SW480 (cell line): ENCODE measurements around the gene TXNRD1.
"Not testable (repeated sequence)": the region's sequence is repeated elsewhere in the genome, so short reads cannot be mapped to it uniquely, and the experiment has no call there.

Source experiments
- DNase-seq: peaks from one replicate; pipeline ENCODE4 v3.0.0-alpha.2; 2016; ENCODE audit warnings: low spot score

TXNRD1 gene

GRCh38 chr12:104305349-104305748 lies 89.8 kb downstream of the TXNRD1 start:
- DNase-seq: no peak

DNA sequence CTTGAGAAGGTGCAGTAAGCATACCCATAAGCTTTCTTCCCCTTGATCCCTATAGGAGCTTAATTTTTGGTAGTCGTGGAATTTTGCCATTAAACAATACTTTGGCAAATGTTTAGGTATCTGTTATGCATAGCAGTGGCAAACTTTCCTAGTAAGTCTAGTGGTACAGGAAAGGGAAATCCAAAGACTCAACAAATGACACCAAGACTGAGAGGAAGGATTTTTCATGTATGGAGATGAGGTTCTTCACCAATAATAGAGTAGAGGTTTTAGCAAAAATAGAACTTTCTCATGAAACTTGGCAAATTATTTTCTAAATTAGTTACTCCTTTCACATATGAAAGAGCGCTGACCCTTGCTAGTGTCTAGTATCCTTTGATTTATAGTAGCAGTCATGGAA lies 90.8 kb downstream of the TXNRD1 start:
- no peak for DNase-seq

- DNase-seq: no peak
Observed at GRCh38 chr12:104306943-104307654, 91.5 kb downstream of the TXNRD1 start.

- DNase-seq: no peak
Observed at GRCh38 chr12:104307655-104308000, 92.0 kb downstream of the TXNRD1 start.

DNA sequence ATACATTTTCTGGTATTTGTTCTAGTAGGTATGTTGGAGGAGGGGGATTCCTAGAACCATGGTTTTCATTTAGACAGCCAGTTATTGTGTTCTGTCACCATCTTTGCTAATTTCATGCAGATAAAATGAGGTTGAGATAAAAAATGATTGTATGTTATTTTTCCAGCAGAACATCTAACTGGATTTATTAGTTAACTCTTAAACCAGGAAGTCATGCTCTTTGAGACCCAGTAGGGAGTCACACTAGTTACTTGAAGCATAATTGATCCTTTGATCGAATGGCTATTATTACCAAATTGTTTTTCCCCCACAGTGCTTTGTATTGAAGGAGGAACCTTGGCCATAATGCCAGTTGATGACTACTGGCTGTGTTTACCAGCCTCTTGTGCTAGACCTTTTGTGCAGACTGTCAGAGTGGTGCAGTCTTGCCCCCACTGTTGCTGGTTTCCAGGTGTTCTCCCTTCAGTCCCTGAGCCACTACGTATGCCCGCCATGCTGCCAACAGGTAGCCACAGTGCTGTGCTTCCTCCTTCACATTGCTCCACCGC lies 93.9 kb downstream of the TXNRD1 start:
- DNase-seq: no peak

DNA sequence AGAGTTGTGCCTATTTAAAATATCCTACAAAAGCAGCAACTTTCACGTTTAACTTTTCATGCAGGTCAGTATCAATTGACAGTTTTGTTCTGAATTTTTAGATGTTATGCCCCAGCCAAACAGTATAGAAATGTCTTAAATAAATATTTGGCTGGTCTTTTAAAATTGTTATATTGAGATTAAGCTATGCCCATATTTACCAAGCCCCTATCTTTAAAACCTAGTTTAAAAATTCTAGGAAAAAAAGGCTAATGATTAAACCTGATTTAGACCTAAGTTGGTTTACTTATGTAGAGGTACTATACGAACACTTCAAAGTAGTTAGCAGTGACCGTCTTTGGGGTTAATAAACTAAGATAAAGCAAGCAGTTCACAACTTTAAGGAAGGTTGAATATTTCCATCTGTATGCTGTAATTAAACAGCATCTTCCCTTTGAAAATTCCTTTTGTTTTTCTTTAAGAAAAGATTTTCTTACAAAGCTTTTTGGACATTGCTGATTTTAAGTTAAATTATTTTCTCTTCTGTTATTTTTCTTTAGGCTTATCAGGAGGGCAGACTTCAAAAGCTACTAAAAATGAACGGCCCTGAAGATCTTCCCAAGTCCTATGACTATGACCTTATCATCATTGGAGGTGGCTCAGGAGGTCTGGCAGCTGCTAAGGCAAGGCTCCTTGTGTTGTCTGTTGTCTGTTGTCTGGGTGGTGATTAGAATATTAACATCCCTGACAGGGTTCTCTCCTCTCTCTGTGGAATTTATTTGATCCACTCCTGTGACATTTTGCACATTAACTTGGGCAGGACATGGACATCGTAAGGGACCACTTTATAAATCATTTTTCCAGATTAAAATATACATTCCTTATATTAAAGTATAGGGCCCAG lies 95.4 kb downstream of the TXNRD1 start:
- no peak for DNase-seq

DNA sequence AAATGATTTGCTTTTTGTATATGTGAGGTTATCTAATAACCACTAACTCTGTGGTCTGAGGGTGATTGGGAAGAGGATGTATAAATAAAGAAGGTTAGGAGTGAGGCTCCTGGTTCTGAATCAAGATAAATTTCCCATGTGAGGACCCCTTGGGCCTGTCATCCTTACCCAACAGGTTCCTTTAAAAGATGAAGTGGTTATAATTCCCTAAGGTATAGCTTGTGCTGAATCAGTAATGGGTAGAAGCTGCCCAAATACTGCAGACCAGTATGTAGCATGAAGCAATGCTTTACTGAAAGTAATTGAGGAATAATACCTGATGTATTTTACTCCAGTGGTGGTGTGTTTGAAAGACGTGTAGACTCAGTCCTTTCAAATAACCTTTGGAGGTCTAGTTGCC lies 96.6 kb downstream of the TXNRD1 start:
- no peak for DNase-seq

GRCh38 chr12:104312654-104313053 lies 97.1 kb downstream of the TXNRD1 start:
- DNase-seq: no peak

DNA sequence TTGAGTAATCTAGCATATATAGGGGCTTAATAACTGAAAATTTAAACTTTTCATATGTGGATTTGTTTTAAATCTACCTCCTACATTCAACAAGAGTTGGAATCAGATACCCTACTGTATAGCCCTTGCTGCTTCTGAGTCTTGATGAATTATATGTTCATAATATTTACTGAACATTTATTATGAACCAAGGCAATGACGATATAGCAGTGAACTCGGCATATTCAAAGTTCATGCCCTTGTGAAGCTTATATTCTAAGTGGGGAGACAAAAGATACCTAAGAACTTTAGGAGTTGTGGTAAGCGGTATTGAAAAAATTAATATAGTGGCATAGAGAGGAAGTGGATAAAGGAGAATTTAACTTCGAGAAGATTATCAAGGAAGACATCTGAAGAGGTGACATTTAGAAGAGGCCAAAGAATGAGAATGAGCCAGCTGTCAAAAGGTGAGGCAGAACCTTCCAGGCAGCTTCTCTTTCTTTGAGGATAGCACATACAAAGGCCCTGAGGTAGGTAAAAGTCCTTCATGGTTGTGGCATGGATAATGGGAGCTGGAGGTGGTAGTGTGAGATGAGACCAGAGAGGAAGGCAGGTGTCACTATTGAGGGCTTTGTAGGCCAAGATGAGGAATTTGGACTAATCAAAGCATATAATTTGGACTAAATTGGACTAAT lies 98.1 kb downstream of the TXNRD1 start:
- no peak for DNase-seq

DNA sequence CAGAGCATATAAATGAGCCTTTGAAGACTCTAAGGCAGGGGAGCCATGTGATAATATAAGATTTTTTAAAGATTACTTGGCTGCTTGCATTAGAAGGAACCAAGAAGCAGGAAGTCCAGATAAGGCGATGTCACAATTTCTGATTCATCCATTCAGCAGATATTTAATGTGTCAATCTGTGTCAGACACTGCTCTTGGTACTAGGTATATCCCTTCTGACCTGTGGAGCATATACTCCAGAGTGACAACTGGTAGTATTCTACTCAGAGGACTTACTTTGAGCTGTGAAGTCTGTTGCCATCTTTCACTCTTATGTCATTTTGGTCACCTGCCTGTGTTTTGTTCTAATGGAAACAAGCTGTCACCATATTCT lies 98.6 kb downstream of the TXNRD1 start:
- DNase-seq: no peak

GRCh38 chr12:104315326-104316224 lies 100.0 kb downstream of the TXNRD1 start:
- no peak for DNase-seq

DNA sequence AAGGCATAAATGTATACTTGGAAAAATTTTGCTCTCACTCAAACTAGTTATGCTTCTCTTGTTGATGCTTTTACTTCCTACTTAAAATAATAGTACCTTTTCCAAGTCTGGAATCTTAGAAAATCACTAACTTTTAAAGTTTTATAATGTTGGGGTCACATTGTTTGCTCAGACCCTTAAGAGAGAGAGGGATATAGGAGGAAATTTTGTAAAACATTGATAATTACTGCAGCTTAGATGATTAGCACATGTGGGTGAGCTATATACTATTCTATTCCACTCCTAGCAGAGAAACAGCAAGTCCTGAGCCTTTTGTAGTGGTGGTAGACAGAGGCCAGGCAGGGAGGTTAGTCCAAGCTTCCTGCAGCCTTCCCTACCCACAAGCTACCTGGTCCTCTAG lies 101.4 kb downstream of the TXNRD1 start:
- DNase-seq: no peak

DNA sequence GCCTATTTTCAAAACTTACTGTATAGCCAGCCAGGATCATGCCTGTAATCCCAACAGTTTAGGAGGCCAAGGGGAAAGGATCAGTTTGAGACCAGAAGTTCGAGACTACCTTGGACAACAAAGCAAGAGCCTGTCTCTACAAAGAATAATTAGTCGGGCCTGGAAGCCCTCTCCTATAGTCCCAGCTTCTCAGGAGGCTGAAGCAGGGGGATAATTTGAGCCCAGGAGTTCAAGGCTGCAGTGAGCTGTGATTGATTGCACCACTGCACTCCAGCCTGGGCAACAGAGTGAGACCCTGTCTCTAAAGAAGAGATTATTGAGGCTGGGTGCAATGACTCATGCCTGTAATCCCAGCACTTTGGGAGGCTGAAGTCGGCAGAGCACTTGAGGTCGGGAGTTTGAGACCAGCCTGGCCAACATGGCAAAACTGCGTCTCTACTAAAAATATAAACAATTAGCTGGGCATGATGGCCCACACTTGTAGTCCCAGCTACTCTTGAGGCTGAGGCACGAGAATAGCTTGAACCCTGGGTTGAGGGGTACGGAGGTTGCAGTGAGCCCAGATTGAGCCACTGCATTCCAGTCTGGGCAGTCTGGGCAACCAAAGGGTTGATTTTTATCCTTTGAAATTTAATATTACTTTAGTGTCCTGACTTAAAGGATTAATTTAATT lies 102.1 kb downstream of the TXNRD1 start:
- DNase-seq: no peak

DNA sequence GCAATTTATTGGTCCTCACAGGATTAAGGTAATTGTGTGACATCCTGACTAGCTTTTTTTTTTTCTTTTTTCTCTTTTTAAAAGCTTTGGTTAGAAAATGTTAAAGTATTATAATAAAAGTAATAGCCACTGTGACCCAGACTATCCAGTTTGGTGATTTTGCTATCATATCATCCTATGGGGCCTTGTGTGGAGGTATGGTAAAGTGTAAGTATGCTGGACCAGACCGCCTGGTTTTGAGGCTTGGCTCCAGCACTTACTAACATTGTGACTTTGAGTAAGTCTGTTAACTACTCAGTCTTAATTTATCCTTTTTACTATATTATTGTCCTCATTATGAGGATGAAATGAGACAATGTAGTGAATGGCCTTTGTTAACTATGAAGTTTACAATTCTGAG lies 103.4 kb downstream of the TXNRD1 start:
- no peak for DNase-seq

DNA sequence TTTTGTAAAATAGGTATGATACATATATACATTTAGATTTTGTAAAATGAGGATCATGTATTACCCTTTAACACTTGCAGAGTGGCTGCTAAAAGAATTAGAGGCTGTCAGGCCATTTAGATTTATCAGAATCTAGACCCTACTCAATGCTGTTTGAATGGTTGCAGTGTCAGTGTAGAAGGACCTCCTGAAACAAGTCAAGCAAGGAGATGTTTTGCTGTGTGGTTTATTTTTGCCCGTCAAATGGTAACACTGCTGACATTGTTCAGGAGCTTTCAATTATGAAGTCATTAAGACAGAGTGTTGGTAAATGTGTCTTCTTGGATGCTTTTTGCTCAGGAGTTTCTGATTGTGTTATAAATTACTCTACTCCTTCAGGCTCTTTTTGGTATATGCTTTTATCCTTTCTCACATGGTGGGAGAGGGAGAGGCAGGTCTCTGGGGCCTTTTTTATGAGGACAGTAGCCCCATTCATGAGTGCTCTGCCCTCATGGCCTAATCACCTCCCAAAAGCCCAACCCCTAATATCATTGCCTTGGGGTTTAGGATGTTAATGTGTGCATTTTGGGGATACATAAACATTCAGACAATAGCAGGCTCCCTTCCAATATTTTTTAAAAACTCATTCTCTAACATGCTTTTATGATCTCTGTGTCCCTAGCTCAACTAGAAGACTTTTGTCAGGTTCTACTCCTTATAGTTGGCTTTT lies 104.5 kb downstream of the TXNRD1 start:
- DNase-seq: no peak

DNA sequence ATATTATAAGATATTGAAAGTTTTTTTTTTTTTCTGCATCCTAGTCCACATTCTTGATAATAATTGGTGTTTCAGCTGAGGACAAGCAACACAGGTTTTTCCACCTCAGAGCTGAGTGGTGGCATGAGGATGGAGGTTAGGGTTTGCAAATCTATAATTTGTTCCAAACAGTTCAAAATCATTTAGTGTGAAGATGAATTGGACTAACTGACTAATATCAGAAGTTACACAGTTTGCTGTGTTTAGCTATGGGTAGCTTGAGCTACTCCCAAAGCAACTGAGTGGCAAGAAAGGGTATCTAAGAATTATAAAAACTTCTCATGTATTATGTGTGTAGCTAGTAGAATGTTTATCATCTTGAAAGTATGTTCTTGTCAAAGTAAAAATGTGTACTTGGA lies 105.0 kb downstream of the TXNRD1 start:
- no peak for DNase-seq

GRCh38 chr12:104321949-104322348 lies 106.4 kb downstream of the TXNRD1 start:
- no peak for DNase-seq

DNA sequence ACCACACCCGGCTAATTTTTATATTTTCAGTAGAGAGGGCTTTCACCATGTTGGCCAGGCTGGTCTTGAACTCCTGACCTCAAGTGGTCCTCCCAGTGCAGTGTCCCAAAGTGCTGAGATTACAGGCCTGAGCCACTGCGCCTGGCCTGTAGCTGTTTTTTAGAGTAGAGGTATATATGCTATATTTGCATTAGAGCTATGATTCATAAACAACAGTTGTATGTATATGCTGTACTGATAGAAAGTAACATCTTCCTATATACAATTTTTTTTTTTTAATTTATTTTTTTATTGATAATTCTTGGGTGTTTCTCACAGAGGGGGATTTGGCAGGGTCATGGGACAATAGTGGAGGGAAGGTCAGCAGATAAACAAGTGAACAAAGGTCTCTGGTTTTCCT lies 107.0 kb downstream of the TXNRD1 start:
- not testable (repeated sequence) for DNase-seq

DNA sequence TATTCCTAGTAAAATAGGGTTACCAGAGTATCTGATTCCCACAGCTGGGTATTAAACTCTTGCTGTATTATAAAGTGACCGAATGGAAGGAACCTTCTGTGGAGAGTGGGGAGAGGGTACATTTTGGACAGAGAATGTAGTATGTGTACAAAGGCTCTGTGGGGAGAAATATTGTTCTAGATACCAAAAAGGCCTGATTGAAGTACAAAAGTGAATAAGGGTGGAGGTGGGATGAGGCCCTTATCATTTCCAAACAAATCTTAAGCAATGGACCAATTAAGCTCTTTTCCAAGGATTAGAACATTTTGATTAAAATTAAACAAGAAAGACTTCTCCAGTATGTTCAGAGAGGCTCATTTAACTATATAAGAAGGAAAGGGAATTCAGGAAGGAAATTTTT lies 108.3 kb downstream of the TXNRD1 start:
- no peak for DNase-seq

GRCh38 chr12:104328278-104328677 lies 112.7 kb downstream of the TXNRD1 start:
- not testable (repeated sequence) for DNase-seq

DNA sequence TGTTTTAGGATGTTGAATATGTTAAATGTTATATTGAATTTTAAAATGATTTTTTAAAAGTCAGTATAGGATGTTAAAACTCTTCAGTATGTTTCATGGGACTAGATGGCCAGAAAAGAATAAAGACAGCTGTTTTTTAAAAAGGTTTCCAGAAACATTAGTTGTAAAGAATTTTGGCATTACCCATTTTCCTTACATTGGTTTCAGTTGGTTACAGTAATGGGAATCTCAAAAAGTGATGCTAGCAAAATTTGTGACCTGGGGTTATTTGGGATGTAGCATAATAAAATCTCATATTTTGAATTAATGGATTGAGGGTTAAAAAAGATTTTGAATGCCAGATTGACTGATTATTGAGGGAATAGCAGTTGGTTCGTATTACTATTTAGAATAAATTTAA lies 113.2 kb downstream of the TXNRD1 start:
- no peak for DNase-seq
